ENCODE measurements around the gene PTPRN2. TPM values are rescaled to one million over a fixed set of nuclear protein-coding genes. Genes with fewer than 3 reads are reported as not detected.

PTPRN2 gene
- total and polyA plus RNA-seq, 9 of the 15 experiments (the other 6 are each of a cell fraction or from before 2014, with no cell fraction given): not detected

DNA sequence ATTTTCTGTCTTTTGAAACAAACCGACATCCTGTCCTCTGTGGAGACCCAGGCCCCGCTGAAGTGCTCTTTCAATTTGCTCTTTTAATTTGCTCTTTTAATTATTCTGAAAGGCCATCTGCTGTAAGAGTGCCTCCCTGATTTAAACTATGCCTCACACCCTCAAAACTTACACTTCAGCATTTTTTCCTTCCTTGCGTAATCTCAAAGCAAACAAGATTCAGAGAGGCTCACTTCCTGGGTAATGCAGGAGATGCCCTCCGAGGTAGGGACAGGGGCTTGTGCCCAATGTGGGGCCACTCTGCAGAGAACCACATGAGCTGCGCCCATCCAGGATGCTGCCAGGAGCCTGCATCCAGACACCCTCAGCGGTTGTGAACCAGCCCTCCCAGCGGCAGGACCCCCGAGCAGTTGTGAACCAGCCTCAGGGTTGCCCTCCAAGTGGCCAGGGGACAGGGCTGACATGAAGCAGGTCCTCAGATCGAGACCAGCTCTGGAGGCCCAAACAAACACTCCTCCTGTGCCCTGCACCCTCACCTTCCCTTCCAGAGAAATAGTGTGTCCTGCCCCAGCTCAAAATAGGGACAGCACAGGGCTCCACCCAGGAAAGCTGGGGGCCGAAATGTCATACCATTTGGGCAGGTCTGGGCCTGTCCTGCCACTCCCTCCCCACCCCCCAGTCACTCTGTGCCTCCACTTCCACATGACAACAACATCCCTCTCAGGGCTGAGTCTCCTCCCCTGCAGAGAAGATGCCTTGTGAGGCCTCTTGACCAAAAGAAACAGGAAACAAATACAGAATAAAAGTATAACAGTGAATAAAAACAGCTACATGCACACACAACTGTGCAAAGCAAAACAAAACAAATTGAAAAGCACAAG, 190.4 kb downstream of the PTPRN2 start:
- Histone ChIP-seq H3K4me1 (replicated peaks in 1 of 2; ENCODE audit: control insufficient read depth in 2 of 2, insufficient read depth in 2 of 2, low read length in 2 of 2) (peaks cover 0 to 8% of the 10 kb centered on the region in 2 experiments; a peak in 2 of 5 replicates), H3K4me2 (ENCODE audit: insufficient read depth, low read length) (no peak overlapping the region), H3K79me2 (ENCODE audit: control insufficient read depth, insufficient read depth, low read length) (no peaks in the 10 kb centered on the region), H3K27ac (ENCODE audit: extremely low read depth, low read depth, low read length) (no peak overlapping the region), H3K9me1 (ENCODE audit: control insufficient read depth, insufficient read depth, low read length) (no peaks in the 10 kb centered on the region), H3K9ac (ENCODE audit: insufficient read depth in 1 of 2, low read depth in 2 of 2, low read length in 2 of 2) (no peak overlapping the region), H3K27me3 (ENCODE audit: control insufficient read depth in 2 of 2, insufficient read depth in 2 of 2, low read length in 2 of 2) (peaks cover under 1 to 48% of the 10 kb centered on the region in 2 experiments; a peak in 3 of 5 replicates), H4K20me1 (replicated peaks; ENCODE audit: control insufficient read depth, insufficient read depth, low read length) (no peaks in the 10 kb centered on the region; the same call in 1 of the 2 replicates), H3K4me3 (no peak overlapping the region), H3K36me3 (ENCODE audit: control insufficient read depth, insufficient read depth, low read length) (no peaks in the 10 kb centered on the region), H2AFZ (ENCODE audit: low read depth, low read length) (no peak overlapping the region), H3K9me3 (replicated peaks; ENCODE audit: control insufficient read depth, insufficient read depth, low read depth, low read length) (no peaks in the 10 kb centered on the region; the same call in 1 of the 2 replicates)
- intact Hi-C loops (cut with micrococcal nuclease): no loop called here
- ChIA-PET POLR2A (interaction anchor here (0.6 kb wide), 1 partner anchor 8 kb away, joined by 3 read pairs; no protein-coding TSS in a partner anchor), CTCF (ENCODE audit: low intra/inter-chr PET ratio) (no interaction called here)
- FAIRE-seq (no peak), ATAC-seq (no peak), DNase-seq (ENCODE audit: extremely low read depth in 1 of 4, low spot score in 3 of 4) (no peak)
- no TSS peak for BruUV-seq (replicated peaks)
- in situ Hi-C loops (cut with MboI): no loop called here
- WGBS (ENCODE audit: insufficient coverage, low coverage, missing lambda C conversion rate): under 1% methylated on average over 10 of the region's 10 CpGs
- TF ChIP-seq MECOM (CRISPR knock-in tag; IDR thresholded peaks at IDR 0.05) (no peak), ELF1 (tag; IDR thresholded peaks at IDR 0.05) (no peak), RBFOX2 (IDR thresholded peaks at IDR 0.05; ENCODE audit: low read depth, low read length) (no peak), KDM1A (IDR thresholded peaks at IDR 0.05) (no peak), HMGN3 (IDR thresholded peaks at IDR 0.05; ENCODE audit: borderline replicate concordance, extremely low read depth, insufficient read length, low read depth, low read length) (no peak), ZC3H8 (IDR thresholded peaks at IDR 0.05) (no peak)
- TF ChIP-seq, protein P1, sequence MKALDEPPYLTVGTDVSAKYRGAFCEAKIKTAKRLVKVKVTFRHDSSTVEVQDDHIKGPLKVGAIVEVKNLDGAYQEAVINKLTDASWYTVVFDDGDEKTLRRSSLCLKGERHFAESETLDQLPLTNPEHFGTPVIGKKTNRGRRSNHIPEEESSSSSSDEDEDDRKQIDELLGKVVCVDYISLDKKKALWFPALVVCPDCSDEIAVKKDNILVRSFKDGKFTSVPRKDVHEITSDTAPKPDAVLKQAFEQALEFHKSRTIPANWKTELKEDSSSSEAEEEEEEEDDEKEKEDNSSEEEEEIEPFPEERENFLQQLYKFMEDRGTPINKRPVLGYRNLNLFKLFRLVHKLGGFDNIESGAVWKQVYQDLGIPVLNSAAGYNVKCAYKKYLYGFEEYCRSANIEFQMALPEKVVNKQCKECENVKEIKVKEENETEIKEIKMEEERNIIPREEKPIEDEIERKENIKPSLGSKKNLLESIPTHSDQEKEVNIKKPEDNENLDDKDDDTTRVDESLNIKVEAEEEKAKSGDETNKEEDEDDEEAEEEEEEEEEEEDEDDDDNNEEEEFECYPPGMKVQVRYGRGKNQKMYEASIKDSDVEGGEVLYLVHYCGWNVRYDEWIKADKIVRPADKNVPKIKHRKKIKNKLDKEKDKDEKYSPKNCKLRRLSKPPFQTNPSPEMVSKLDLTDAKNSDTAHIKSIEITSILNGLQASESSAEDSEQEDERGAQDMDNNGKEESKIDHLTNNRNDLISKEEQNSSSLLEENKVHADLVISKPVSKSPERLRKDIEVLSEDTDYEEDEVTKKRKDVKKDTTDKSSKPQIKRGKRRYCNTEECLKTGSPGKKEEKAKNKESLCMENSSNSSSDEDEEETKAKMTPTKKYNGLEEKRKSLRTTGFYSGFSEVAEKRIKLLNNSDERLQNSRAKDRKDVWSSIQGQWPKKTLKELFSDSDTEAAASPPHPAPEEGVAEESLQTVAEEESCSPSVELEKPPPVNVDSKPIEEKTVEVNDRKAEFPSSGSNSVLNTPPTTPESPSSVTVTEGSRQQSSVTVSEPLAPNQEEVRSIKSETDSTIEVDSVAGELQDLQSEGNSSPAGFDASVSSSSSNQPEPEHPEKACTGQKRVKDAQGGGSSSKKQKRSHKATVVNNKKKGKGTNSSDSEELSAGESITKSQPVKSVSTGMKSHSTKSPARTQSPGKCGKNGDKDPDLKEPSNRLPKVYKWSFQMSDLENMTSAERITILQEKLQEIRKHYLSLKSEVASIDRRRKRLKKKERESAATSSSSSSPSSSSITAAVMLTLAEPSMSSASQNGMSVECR (CRISPR knock-in tag; IDR thresholded peaks at IDR 0.05): no peak
- TF ChIP-seq, protein P2, sequence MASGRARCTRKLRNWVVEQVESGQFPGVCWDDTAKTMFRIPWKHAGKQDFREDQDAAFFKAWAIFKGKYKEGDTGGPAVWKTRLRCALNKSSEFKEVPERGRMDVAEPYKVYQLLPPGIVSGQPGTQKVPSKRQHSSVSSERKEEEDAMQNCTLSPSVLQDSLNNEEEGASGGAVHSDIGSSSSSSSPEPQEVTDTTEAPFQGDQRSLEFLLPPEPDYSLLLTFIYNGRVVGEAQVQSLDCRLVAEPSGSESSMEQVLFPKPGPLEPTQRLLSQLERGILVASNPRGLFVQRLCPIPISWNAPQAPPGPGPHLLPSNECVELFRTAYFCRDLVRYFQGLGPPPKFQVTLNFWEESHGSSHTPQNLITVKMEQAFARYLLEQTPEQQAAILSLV (tag; IDR thresholded peaks at IDR 0.05): no peak
- TF ChIP-seq, protein P3, sequence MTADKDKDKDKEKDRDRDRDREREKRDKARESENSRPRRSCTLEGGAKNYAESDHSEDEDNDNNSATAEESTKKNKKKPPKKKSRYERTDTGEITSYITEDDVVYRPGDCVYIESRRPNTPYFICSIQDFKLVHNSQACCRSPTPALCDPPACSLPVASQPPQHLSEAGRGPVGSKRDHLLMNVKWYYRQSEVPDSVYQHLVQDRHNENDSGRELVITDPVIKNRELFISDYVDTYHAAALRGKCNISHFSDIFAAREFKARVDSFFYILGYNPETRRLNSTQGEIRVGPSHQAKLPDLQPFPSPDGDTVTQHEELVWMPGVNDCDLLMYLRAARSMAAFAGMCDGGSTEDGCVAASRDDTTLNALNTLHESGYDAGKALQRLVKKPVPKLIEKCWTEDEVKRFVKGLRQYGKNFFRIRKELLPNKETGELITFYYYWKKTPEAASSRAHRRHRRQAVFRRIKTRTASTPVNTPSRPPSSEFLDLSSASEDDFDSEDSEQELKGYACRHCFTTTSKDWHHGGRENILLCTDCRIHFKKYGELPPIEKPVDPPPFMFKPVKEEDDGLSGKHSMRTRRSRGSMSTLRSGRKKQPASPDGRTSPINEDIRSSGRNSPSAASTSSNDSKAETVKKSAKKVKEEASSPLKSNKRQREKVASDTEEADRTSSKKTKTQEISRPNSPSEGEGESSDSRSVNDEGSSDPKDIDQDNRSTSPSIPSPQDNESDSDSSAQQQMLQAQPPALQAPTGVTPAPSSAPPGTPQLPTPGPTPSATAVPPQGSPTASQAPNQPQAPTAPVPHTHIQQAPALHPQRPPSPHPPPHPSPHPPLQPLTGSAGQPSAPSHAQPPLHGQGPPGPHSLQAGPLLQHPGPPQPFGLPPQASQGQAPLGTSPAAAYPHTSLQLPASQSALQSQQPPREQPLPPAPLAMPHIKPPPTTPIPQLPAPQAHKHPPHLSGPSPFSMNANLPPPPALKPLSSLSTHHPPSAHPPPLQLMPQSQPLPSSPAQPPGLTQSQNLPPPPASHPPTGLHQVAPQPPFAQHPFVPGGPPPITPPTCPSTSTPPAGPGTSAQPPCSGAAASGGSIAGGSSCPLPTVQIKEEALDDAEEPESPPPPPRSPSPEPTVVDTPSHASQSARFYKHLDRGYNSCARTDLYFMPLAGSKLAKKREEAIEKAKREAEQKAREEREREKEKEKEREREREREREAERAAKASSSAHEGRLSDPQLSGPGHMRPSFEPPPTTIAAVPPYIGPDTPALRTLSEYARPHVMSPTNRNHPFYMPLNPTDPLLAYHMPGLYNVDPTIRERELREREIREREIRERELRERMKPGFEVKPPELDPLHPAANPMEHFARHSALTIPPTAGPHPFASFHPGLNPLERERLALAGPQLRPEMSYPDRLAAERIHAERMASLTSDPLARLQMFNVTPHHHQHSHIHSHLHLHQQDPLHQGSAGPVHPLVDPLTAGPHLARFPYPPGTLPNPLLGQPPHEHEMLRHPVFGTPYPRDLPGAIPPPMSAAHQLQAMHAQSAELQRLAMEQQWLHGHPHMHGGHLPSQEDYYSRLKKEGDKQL (CRISPR knock-in tag; IDR thresholded peaks at IDR 0.05; ENCODE audit: borderline replicate concordance): no peak
